ENCODE data around the gene KCNK1.

DNA sequence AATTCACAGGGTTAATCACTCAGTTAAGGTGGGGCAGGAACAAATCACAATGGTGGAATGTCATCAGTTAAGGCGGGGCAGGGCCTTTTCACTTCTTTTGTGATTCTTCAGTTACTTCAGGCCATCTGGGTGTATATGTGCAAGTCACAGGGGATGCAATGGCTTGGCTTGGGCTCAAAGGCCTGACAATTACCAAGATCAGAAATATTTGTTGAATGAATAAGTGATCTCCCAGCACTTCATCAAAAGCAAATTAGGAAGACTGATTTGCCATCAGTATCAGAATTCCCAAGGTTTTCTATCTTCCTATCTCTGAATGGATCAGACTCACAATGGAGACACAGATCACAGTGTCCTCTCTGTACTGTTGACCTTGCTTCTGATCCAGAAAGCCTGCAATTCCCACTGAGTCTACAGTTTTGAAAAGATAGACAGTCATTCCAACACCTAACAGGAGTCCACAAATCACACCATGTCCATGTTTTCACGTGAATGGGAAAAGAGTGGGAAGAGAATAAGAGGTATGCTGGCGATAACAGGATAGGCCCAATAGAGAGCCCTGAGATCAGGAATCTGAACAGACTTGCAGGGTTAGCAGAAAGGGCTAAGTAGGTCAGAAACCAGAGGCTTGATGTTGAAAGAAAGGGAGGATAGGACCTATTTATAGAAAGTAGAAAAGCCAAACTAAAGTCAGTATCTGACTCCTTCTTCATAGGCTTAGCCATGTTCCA, 75.3 kb downstream of the KCNK1 start:
- TF ChIP-seq, protein P1, sequence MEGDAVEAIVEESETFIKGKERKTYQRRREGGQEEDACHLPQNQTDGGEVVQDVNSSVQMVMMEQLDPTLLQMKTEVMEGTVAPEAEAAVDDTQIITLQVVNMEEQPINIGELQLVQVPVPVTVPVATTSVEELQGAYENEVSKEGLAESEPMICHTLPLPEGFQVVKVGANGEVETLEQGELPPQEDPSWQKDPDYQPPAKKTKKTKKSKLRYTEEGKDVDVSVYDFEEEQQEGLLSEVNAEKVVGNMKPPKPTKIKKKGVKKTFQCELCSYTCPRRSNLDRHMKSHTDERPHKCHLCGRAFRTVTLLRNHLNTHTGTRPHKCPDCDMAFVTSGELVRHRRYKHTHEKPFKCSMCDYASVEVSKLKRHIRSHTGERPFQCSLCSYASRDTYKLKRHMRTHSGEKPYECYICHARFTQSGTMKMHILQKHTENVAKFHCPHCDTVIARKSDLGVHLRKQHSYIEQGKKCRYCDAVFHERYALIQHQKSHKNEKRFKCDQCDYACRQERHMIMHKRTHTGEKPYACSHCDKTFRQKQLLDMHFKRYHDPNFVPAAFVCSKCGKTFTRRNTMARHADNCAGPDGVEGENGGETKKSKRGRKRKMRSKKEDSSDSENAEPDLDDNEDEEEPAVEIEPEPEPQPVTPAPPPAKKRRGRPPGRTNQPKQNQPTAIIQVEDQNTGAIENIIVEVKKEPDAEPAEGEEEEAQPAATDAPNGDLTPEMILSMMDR (IDR thresholded peaks at IDR 0.05; ENCODE audit: low read depth, low read length) = no peak
- TF ChIP-seq EZH2phosphoT487 (IDR thresholded peaks at IDR 0.05; ENCODE audit: low read depth) = no peak

All from OCI-LY3 (cell line).